Aorta (tissue), 5 donors: ENCODE results near the gene ZAR1. TPM values are rescaled to one million over a fixed set of nuclear protein-coding genes. Genes with fewer than 3 reads are reported as not detected.

Experiments used
- ATAC-seq: fragments of 200-7000 bp; cut with Tn5 transposase; one replicate; pipeline ENCODE4 v1.9.1; 2022; ENCODE audit warnings: moderate library complexity; ENCODE audit not compliant: low FRiP score
- DNase-seq, 2 donors: peaks; one replicate each; pipeline ENCODE4 v3.0.0-alpha.2; 2020
- H3K27ac ChIP-seq, 2 donors: one replicate each; pipeline ENCODE4 v1.5.1; 2013; ENCODE audit warnings: low read length in 2 of 2, mild to moderate bottlenecking in 2 of 2, moderate library complexity in 2 of 2, control low read depth in 1 of 2, inconsistent platforms in 1 of 2, low read depth in 1 of 2
- H3K27me3 ChIP-seq, 2 donors: one replicate each; pipeline ENCODE4 v1.6.1; 2013; ENCODE audit warnings: control low read depth in 1 of 2, low read length in 1 of 2, mild to moderate bottlenecking in 1 of 2, moderate library complexity in 1 of 2; ENCODE audit not compliant: insufficient read depth in 2 of 2, control insufficient read depth in 1 of 2
- H3K36me3 ChIP-seq, 2 donors: one replicate each; pipeline ENCODE4 v1.6.1; 2013; ENCODE audit warnings: control low read depth in 1 of 2, low read length in 1 of 2, mild to moderate bottlenecking in 1 of 2; ENCODE audit not compliant: insufficient read depth in 2 of 2, control insufficient read depth in 1 of 2
- H3K4me1 ChIP-seq, 2 donors: one replicate each; pipeline ENCODE4 v1.6.1; 2013; ENCODE audit warnings: low read length in 2 of 2, control low read depth in 1 of 2, mild to moderate bottlenecking in 1 of 2, moderate library complexity in 1 of 2; ENCODE audit not compliant: insufficient read depth in 2 of 2, control insufficient read depth in 1 of 2
- H3K4me3 ChIP-seq, 2 donors: one replicate each; pipeline ENCODE4 v1.5.1; 2013; ENCODE audit warnings: low read length in 2 of 2, control low read depth in 1 of 2, mild to moderate bottlenecking in 1 of 2
- H3K9me3 ChIP-seq: one replicate; pipeline ENCODE4 v1.6.1; 2013; ENCODE audit warnings: mild to moderate bottlenecking, low read length; ENCODE audit not compliant: control insufficient read depth
- WGBS, 2 donors: extraction: QIAGEN DNeasy Blood & Tissue Kit; methylation state at CpG; one replicate each; pipeline ENCODE4 v1.1.7; 2013; 5-methylcytosine and 5-hydroxymethylcytosine counted together
- intact Hi-C, 2 donors: fragments of 100-400 bp; cut with DNase I; formaldehyde crosslinking; loops; one replicate each; pipeline versions ENCODE4 v1.14.2 to v1.15.0; 2022
- polyA plus RNA-seq, 2 donors: library from polyadenylated mRNA; stranded (reverse); fragments of 200-250 nt; gene quantifications; one replicate each; pipeline ENCODE4 v1.2.3, GENCODE V29; 2013
- total RNA-seq, 2 donors: library from RNA; stranded (reverse); fragmentation: NEBNext Ultra II Directional; extraction: Animal tissue kit (Norgen Biotek cat#: 25700); gene quantifications; one replicate each; pipeline ENCODE4 v1.2.1, GENCODE V29; 2021
- donor health status: healthy with polysubstance abuse.
- donor health status: Bipolar disorder and iron deficiency.
- donor health status: DM: no; HTN: no; CAD: no.
- donor health status: DM: no; HTN: no; CAD: no.
- donor health status: DM: yes; HTN: yes; CAD: no.

The ZAR1 gene
- total and polyA plus RNA-seq, 4 donors: not detected

- intact Hi-C loops: no loop called here
- no peak overlapping the region for H3K4me3 ChIP-seq
- no peak overlapping the region for H3K27ac ChIP-seq
- H3K4me1 ChIP-seq: no peaks in the 10 kb centered on the region
- no peak for ATAC-seq
- DNase-seq: no peak
- no peaks in the 10 kb centered on the region for H3K9me3 ChIP-seq
- no peaks in the 10 kb centered on the region for H3K36me3 ChIP-seq
- no peaks in the 10 kb centered on the region for H3K27me3 ChIP-seq
These were observed 29.1 kb upstream of the ZAR1 start for GRCh38 chr4:48461000-48461399.

GRCh38 chr4:48462363-48462762, 27.7 kb upstream of the ZAR1 start:
- no peaks in the 10 kb centered on the region for H3K27me3 ChIP-seq
- 14 to 18% methylated on average over 5 of the region's 5 CpGs for WGBS, 2 donors
- no peak overlapping the region for H3K27ac ChIP-seq
- no peak overlapping the region for H3K4me3 ChIP-seq
- no peaks in the 10 kb centered on the region for H3K9me3 ChIP-seq
- no peak for DNase-seq
- no peaks in the 10 kb centered on the region for H3K36me3 ChIP-seq
- no peak for ATAC-seq
- H3K4me1 ChIP-seq: no peaks in the 10 kb centered on the region
- intact Hi-C loops: no loop called here

GRCh38 chr4:48467442-48467841, 22.6 kb upstream of the ZAR1 start:
- Histone ChIP-seq H3K4me1 (no peaks in the 10 kb centered on the region), H3K9me3 (no peaks in the 10 kb centered on the region), H3K27me3 (no peaks in the 10 kb centered on the region), H3K36me3 (no peaks in the 10 kb centered on the region), H3K27ac (no peak overlapping the region), H3K4me3 (no peak overlapping the region)
- ATAC-seq: no peak
- no peak for DNase-seq
- 63 to 66% methylated on average over 2 of the region's 2 CpGs for WGBS, 2 donors
- intact Hi-C loops: no loop called here

- no peak for DNase-seq
- no peak overlapping the region for H3K27ac ChIP-seq
- no peaks in the 10 kb centered on the region for H3K27me3 ChIP-seq
- intact Hi-C loops: no loop called here
- H3K4me3 ChIP-seq: no peak overlapping the region
- no peak for ATAC-seq
- H3K4me1 ChIP-seq: no peaks in the 10 kb centered on the region
- H3K36me3 ChIP-seq: no peaks in the 10 kb centered on the region
- 67 to 73% methylated on average over 2 to 5 of the region's 5 CpGs for WGBS, 2 donors
- H3K9me3 ChIP-seq: no peaks in the 10 kb centered on the region
These were observed 22.2 kb upstream of the ZAR1 start for GRCh38 chr4:48467891-48468290.

GRCh38 chr4:48470137-48470536, 19.9 kb upstream of the ZAR1 start:
- 37 to 63% methylated on average over 1 of the region's 1 CpG for WGBS, 2 donors
- Histone ChIP-seq H3K27ac (no peak overlapping the region), H3K4me3 (no peak overlapping the region), H3K27me3 (no peaks in the 10 kb centered on the region), H3K9me3 (no peaks in the 10 kb centered on the region), H3K4me1 (no peaks in the 10 kb centered on the region), H3K36me3 (no peaks in the 10 kb centered on the region)
- no peak for DNase-seq
- intact Hi-C loops: no loop called here
- no peak for ATAC-seq

GRCh38 chr4:48470570-48470969, 19.5 kb upstream of the ZAR1 start:
- intact Hi-C loops: no loop called here
- DNase-seq (no peak), ATAC-seq (no peak)
- Histone ChIP-seq H3K27ac (no peak overlapping the region), H3K9me3 (no peaks in the 10 kb centered on the region), H3K27me3 (no peaks in the 10 kb centered on the region), H3K4me3 (no peak overlapping the region), H3K36me3 (no peaks in the 10 kb centered on the region), H3K4me1 (no peaks in the 10 kb centered on the region)
- 18 to 25% methylated on average over 2 of the region's 2 CpGs for WGBS, 2 donors

- 96 to 98% methylated on average over 1 of the region's 1 CpG for WGBS, 2 donors
- no peaks in the 10 kb centered on the region for H3K9me3 ChIP-seq
- DNase-seq (no peak), ATAC-seq (no peak)
- no peak overlapping the region for H3K4me3 ChIP-seq
- intact Hi-C loops: no loop called here
- no peaks in the 10 kb centered on the region for H3K36me3 ChIP-seq
- H3K4me1 ChIP-seq: no peaks in the 10 kb centered on the region
- H3K27ac ChIP-seq: no peak overlapping the region
- H3K27me3 ChIP-seq: no peaks in the 10 kb centered on the region
These were observed 17.3 kb upstream of the ZAR1 start for GRCh38 chr4:48472794-48473193.

- 95 to 98% methylated on average over 6 of the region's 6 CpGs for WGBS, 2 donors
- H3K36me3 ChIP-seq: no peaks in the 10 kb centered on the region
- ATAC-seq (no peak), DNase-seq (no peak)
- no peaks in the 10 kb centered on the region for H3K27me3 ChIP-seq
- intact Hi-C loops: no loop called here
- H3K27ac ChIP-seq: no peak overlapping the region
- H3K4me3 ChIP-seq: no peak overlapping the region
- no peaks in the 10 kb centered on the region for H3K4me1 ChIP-seq
- no peaks in the 10 kb centered on the region for H3K9me3 ChIP-seq
These were observed 14.3 kb upstream of the ZAR1 start for GRCh38 chr4:48475770-48476169.

GRCh38 chr4:48478273-48478672, 11.8 kb upstream of the ZAR1 start:
- no peaks in the 10 kb centered on the region for H3K9me3 ChIP-seq
- H3K27me3 ChIP-seq: no peaks in the 10 kb centered on the region
- no peak overlapping the region for H3K4me3 ChIP-seq
- DNase-seq (no peak), ATAC-seq (no peak)
- WGBS, 2 donors: 31 to 39% methylated on average over 2 of the region's 2 CpGs
- no peak overlapping the region for H3K27ac ChIP-seq
- intact Hi-C loops: no loop called here
- no peaks in the 10 kb centered on the region for H3K36me3 ChIP-seq
- H3K4me1 ChIP-seq: no peaks in the 10 kb centered on the region
